ENCODE measurements around the gene SRRM5. TPM values are rescaled to one million over a fixed set of nuclear protein-coding genes. Genes with fewer than 3 reads are reported as not detected.

Gene SRRM5
- total RNA-seq, 3 donors from 2014 or later (not counting 1 experiment from before 2014, with no cell fraction given) = 0.24 to 0.75 (median 0.50) TPM

- ATAC-seq = no peak
- Mint-ChIP-seq H3K27me3 (ENCODE audit: low read depth in 2 of 2) (no peaks in the 10 kb centered on the region), H3K27ac (no peak overlapping the region), H3K9me3 (peaks cover 0 to 3% of the 10 kb centered on the region in 2 donors), H3K4me1 (peaks cover 12 to 15% of the 10 kb centered on the region in 2 donors), H3K36me3 (no peaks in the 10 kb centered on the region), H3K4me3 (no peak overlapping the region)
- no peaks in the 10 kb centered on the region for H3K27me3 ChIP-seq (ENCODE audit: control insufficient read depth, insufficient read depth, low read length)
- no peak for DNase-seq
- no peak overlapping the region for H3K27ac ChIP-seq (ENCODE audit: low read length)
- no peak overlapping the region for H3K4me3 ChIP-seq (ENCODE audit: low read length)
- H3K36me3 ChIP-seq (ENCODE audit: control insufficient read depth, insufficient read depth, low read length) = no peaks in the 10 kb centered on the region
- 97% methylated on average over 6 of the region's 6 CpGs for WGBS (ENCODE audit: insufficient coverage)
- intact Hi-C loops (cut with micrococcal nuclease) = no loop called here
- no peak for TF ChIP-seq CTCF (IDR thresholded peaks at IDR 0.05)
- peaks cover 3% of the 10 kb centered on the region for H3K9me3 ChIP-seq (ENCODE audit: control insufficient read depth, insufficient read depth, low read length)
- H3K4me1 ChIP-seq (ENCODE audit: control insufficient read depth, insufficient read depth, low read length) = peaks cover 15% of the 10 kb centered on the region
Measured at GRCh38 chr19:43660971-43661360, 49.1 kb downstream of the SRRM5 start.

GRCh38 chr19:43662487-43662886 lies 50.6 kb downstream of the SRRM5 start:
- Mint-ChIP-seq H3K27me3 (ENCODE audit: low read depth in 2 of 2) (no peaks in the 10 kb centered on the region), H3K27ac (no peak overlapping the region), H3K4me1 (peaks cover 15 to 18% of the 10 kb centered on the region in 2 donors), H3K4me3 (no peak overlapping the region), H3K36me3 (no peaks in the 10 kb centered on the region), H3K9me3 (peaks cover 0 to 3% of the 10 kb centered on the region in 2 donors)
- 97% methylated on average over 6 of the region's 6 CpGs for WGBS (ENCODE audit: insufficient coverage)
- Histone ChIP-seq H3K4me1 (ENCODE audit: control insufficient read depth, insufficient read depth, low read length) (peaks cover 17% of the 10 kb centered on the region), H3K9me3 (ENCODE audit: control insufficient read depth, insufficient read depth, low read length) (peaks cover 3% of the 10 kb centered on the region), H3K4me3 (ENCODE audit: low read length) (no peak overlapping the region), H3K36me3 (ENCODE audit: control insufficient read depth, insufficient read depth, low read length) (no peaks in the 10 kb centered on the region), H3K27me3 (ENCODE audit: control insufficient read depth, insufficient read depth, low read length) (no peaks in the 10 kb centered on the region), H3K27ac (ENCODE audit: low read length) (no peak overlapping the region)
- ATAC-seq = no peak
- DNase-seq = no peak
- no peak for TF ChIP-seq CTCF (IDR thresholded peaks at IDR 0.05)
- intact Hi-C loops (cut with micrococcal nuclease) = no loop called here

GRCh38 chr19:43664018-43664417 lies 52.1 kb downstream of the SRRM5 start:
- intact Hi-C loops (cut with micrococcal nuclease) = no loop called here
- H3K36me3 Mint-ChIP-seq = no peaks in the 10 kb centered on the region

More at GRCh38 chr19:43664018-43664417, 52.1 kb downstream of the SRRM5 start:
- 4% methylated on average over 6 of the region's 7 CpGs for WGBS (ENCODE audit: insufficient coverage)
- H3K4me1 Mint-ChIP-seq = peaks cover 27 to 33% of the 10 kb centered on the region in 2 donors
- no peak for TF ChIP-seq CTCF (IDR thresholded peaks at IDR 0.05)
- Histone ChIP-seq H3K27me3 (ENCODE audit: control insufficient read depth, insufficient read depth, low read length) (peaks cover 3% of the 10 kb centered on the region), H3K9me3 (ENCODE audit: control insufficient read depth, insufficient read depth, low read length) (no peaks in the 10 kb centered on the region), H3K36me3 (ENCODE audit: control insufficient read depth, insufficient read depth, low read length) (no peaks in the 10 kb centered on the region), H3K27ac (ENCODE audit: low read length) (no peak overlapping the region), H3K4me3 (ENCODE audit: low read length) (no peak overlapping the region), H3K4me1 (ENCODE audit: control insufficient read depth, insufficient read depth, low read length) (peaks cover 32% of the 10 kb centered on the region)
- H3K27me3 Mint-ChIP-seq (ENCODE audit: low read depth in 2 of 2) = peaks cover 0 to 4% of the 10 kb centered on the region in 2 donors
- H3K27ac Mint-ChIP-seq = no peak overlapping the region
- DNase-seq = peak in 1 of 2 donors; percentile 82
- no peak for ATAC-seq
- peak overlapping the region; percentile 26 for H3K4me3 Mint-ChIP-seq
- H3K9me3 Mint-ChIP-seq = no peaks in the 10 kb centered on the region

Other genes with a start within 250 kb of the SRRM5 start
- 1 to 10 TPM in 1 of 3 donors, not detected in 2; 1.4 TPM for gene TEX101, start 197.2 kb upstream of the SRRM5 start, total RNA-seq
- gene LYPD3, start 146.5 kb upstream of the SRRM5 start, total RNA-seq = 1 to 10 TPM; 1.3 to 2.4 (median 1.7) TPM
- 10 to 100 TPM; 24.5 to 24.9 (median 24.8) TPM for gene PHLDB3, start 107.3 kb upstream of the SRRM5 start, total RNA-seq
- 10 to 100 TPM; 22.0 to 25.6 (median 24.6) TPM for gene ETHE1, start 84.9 kb upstream of the SRRM5 start, total RNA-seq
- 1 to 10 TPM; 1.9 to 5.4 (median 3.9) TPM for gene ZNF575, start 78.9 kb upstream of the SRRM5 start, total RNA-seq
- 10 to 100 TPM; 33.2 to 43.9 (median 40.7) TPM for gene XRCC1, start 36.6 kb upstream of the SRRM5 start, total RNA-seq
- gene PINLYP, start 36.3 kb upstream of the SRRM5 start, total RNA-seq = 1 to 10 TPM; 1.7 to 3.0 (median 2.4) TPM
- gene IRGQ, start 16.0 kb upstream of the SRRM5 start, total RNA-seq = 10 to 100 TPM; 28.5 to 43.7 (median 32.2) TPM
- 10 to 100 TPM in 1 of 3 donors, 1 to 10 TPM in 2; 4.0 to 10.4 (median 5.8) TPM for gene ZNF576, start 15.5 kb upstream of the SRRM5 start, total RNA-seq
- gene ZNF428, start 7.5 kb downstream of the SRRM5 start, total RNA-seq = 10 to 100 TPM; 36.3 to 50.5 (median 37.6) TPM
- under 1 TPM in 2 of 3 donors, not detected in 1; 0.19 to 0.38 TPM for gene CADM4, start 27.8 kb downstream of the SRRM5 start, total RNA-seq
- 100 to 1,000 TPM in 1 of 3 donors, 10 to 100 TPM in 2; 44.5 to 141 (median 55.5) TPM for gene PLAUR, start 58.1 kb downstream of the SRRM5 start, total RNA-seq
- gene IRGC, start 104.0 kb downstream of the SRRM5 start, total RNA-seq = not detected
- 10 to 100 TPM; 23.3 to 37.4 (median 28.3) TPM for gene SMG9, start 142.9 kb downstream of the SRRM5 start, total RNA-seq
- gene KCNN4, start 168.9 kb downstream of the SRRM5 start, total RNA-seq = 1 to 10 TPM in 2 of 3 donors, under 1 TPM in 1; 0.72 to 7.1 (median 1.4) TPM
- not detected for gene LYPD5, start 190.4 kb downstream of the SRRM5 start, total RNA-seq
- gene ZNF283, start 215.2 kb downstream of the SRRM5 start, total RNA-seq = 1 to 10 TPM; 4.1 to 8.0 (median 7.1) TPM